ENCODE results near the gene ACTN1. TPM values are rescaled to one million over a fixed set of nuclear protein-coding genes. Genes with fewer than 3 reads are reported as not detected.

ACTN1 gene
- total RNA-seq, 1 experiment from 2014 or later = 146 TPM

DNA sequence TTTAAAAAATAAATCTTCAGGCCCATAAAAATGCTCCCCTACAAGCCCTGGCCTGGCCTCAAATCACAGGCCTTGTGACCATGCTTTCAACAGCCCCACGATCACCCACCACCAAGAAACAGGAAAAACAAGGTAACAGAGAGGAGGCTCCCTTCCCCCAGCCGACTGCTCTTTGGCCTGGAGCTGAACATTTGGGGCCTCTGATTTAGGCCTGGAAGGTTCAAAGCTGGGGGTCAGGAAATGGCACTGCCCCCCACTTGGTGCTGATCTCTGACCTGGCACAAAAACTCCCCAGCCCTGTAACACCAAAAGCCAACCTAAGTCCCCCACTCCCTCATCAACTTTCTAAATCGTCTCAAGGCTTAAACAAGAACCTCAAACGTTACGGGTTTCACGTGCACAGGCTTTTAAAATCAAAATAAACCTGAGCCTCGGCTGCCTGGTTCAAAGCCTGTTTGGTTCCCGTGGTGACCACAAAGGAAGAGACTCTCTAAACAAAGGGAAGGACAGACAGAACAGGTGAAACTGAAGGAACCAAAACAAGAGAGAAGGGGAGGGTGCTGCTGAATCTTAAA lies 9.0 kb downstream of the ACTN1 start:
- no peak for DNase-seq (ENCODE audit: low spot score)

DNA sequence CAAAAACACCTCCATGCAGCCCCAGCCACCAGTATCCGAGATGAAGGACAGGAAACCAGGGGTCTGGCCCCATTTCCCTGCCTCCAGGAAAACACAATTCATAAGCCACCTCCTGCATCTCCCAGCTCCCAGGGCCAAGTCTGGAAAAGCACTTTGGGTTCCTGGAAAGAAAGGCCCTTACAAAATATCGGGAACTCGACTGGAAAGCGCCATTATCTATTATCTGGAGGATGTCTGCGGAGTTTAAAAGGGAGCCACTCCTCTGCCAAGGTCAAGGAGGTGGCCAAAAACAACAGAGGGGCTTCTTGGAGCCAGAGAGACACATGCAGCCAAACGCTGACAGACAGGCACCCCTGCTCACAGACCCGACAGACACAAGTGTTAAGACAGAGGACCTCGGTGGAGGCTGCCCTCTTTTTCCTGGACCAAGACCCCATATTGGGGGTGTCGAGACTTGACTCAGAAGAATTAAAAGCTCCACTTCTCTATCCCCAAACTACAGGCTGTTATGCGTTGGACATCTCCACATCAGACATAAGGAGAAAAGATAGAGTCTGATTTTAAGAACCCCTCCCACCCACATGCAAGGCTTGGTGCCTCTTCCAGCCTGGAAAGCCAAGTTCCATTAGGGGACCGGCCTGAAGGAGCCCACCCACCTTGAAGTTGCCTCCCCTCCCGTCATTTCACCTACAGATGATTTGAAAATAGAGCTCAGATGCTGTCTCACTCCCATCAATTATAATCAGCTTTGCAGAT lies 9.6 kb downstream of the ACTN1 start:
- no peak for DNase-seq (ENCODE audit: low spot score)

DNA sequence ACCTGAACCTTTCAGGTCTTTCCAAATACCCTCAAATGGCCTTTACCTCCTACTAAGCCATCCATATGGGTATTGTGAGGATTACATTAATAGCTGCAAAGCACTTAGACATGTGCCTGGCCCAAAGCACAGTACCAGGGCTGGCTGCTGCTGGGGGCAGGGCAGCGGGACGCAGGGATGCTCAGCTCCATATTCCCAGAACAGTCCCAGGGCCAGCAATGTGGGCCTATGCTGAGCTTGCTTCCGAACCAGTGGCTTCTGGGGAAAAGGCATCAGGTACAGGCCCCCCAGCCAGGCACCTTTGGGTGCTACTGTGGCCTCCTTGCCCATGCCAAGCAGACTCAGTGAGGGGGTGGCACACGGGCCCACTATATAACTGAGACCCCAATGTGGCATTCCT lies 10.4 kb downstream of the ACTN1 start:
- DNase-seq (ENCODE audit: low spot score) = no peak

DNA sequence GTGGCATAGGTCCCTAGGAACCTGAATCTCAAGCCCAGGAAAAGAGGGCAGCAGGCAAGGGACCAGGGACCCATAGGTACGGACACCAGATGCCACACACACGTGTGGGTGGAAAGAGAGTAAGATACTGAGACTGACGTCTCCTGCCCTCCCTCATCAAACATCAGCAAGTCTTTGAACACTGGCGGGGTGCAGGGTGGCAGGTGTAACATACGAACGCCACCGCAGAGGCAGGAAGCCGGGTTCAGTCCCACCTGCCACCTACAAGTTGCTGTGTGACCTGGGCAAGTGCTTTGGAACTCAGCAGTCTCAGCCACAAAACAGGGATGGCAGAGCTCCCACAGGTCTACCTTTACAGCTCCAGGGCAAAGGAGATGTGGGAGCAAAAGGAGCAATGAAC lies 11.1 kb downstream of the ACTN1 start:
- no peak for DNase-seq (ENCODE audit: low spot score)

DNA sequence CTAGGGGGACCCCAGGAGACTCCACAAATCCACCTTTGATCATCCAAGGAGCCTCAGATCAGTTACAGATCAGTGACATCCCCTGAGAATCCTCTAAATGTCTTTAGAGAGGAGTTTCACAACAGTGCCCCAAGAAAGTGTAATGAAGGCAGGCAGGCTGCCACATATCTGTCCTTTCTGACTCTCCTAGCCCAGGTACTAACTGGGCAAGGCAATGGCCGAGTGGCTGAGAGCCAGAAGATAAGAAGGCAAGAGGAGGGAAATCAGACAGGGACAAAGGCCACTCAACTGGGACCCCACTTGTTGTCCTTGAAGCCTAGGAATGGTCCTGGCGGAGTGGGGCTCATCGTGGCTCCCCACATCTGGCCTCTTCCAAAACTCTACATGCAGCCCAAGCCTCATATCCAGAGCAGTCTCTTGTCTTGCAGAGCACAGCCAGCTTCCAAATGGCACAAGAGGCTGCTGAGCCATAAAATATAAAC lies 11.6 kb downstream of the ACTN1 start:
- no peak for DNase-seq (ENCODE audit: low spot score)

DNA sequence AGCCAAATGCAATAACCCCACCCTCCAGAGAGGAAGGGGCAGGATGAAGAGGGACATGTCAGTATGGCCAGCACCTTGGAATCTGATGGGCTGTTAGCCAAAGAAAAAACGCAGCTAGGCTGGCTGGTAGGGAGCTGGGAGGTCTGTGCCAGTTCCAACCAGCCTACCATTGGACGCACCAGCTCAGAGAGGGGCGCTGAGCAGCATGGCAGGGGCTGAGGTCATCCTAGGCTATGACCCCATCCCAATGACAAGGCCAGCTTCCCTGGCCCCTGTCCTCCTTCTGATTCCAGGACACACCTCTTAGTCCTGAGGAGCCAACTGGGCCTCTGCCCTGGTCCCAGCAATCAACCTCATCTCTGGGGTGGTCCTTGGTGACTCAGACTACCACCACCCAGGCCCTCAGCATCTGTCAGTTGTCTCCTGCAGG lies 12.2 kb downstream of the ACTN1 start:
- no peak for DNase-seq (ENCODE audit: low spot score)

DNA sequence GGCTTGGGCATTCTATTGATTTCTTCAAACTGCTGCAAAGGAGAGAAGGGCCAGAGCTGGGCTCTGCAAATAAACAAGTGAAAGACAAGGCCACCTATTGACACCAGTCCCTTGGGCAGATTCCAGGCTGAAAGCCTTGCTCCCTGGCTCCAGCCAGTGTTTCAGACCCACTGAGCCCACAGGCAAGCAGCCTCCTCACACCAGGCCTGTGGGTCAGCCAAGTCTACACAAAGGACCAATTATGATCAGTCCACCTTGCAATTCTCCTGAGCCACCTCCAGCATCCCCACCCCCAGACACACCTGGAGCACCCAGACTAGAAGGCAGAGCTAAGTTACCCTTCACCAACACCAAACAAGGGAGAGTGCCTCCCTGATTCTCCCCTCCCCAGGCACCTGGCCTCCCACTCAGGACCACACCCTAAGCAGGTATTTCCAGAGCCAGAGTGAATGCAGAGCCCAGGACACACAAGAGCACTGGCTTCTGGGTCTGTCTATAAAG lies 13.8 kb downstream of the ACTN1 start:
- DNase-seq (ENCODE audit: low spot score) = no peak

DNA sequence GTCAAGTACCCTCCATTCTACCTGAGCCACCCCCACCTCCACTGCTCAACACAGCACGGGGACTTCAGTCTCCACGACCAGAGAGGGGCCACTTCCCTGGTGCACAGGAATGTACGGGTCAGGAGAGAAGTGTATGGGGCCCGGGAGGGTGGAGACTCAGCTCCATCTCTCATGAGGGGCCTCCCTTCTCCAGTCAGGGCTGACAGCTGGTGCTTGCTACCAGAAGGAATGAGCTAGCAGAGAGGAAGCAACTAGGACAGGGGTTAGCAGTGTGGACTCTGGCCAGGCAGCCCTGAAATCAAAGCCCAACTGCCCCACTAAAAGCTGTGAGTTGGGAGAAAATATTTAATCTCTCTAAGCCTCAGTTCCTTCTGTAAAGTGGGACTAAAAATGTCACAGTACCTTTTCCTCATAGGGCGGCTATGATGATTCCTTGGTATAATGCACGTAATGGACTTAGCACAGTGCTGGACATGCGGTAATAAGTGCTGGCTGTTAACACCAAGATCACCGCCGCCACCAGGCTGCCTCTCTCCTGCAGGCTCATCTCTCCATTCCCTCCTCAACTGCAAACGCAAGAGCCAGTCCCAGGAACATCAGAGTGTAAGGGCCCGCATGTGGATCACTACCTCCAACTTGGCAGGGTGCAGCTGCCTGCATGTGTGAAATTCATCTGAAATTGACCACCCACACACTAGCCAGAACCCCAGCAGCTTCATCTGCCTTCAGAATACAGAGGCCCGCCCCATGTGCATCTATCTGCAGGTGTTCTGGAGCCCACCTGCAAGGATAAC lies 14.6 kb downstream of the ACTN1 start:
- no peak for DNase-seq (ENCODE audit: low spot score)

DNA sequence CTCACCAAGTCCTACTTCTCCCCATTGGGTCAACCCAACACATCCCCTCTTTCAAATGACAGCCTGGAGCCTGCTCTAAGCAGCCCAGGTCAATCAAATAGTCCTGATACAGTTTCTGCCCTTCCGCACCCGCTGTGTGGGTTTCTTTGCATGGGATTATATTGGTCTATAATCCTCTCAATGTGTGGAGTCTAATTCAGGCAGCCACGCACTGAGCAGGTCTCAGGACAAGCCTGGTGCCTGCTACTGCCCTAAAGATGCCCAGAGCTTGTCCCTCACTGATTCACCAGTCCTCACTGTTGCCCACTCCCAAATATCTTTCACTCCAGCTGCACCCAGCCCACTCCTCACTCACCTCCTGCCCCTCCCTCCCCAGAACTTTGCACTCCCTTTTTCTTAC lies 16.4 kb downstream of the ACTN1 start:
- no peak for DNase-seq (ENCODE audit: low spot score)

DNA sequence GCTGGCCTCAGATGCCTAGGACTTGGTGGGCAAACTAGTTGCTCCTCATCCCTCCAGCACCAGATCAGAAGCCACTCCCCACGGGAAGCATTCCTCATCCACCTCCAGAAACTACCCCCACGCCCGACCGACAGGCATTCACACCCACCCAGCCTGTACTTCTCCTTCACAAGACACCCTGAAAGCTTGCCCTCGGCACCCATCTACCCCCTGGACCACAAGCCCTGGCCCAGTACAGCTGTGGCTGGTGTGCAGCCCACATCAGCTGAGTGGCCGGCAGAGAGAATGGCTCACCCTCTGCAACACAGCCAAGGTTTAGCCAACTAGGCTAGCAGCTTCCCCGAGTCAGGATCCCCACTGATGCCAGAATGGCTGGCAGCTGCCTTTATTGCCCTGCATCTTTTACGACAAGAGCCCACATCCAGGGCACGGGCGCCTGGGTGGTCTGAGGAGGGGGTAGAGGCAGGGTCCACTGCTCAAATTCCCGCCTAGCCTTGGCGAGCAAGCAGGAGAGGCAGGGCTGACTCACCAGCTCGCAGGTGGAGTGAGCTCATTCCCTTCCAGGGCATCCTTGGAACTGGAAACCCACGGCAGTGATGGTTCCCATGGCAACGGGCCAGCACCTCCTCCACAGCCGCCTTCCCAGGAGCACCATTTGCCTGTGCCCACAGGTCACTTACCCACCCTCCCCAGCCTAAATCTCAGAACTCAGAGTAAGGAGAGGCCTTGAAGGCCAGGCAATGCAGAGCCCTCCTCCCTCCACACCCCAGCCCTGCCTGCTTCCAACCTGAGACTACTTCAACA lies 17.1 kb downstream of the ACTN1 start:
- DNase-seq (ENCODE audit: low spot score) = peak; percentile 78

DNA sequence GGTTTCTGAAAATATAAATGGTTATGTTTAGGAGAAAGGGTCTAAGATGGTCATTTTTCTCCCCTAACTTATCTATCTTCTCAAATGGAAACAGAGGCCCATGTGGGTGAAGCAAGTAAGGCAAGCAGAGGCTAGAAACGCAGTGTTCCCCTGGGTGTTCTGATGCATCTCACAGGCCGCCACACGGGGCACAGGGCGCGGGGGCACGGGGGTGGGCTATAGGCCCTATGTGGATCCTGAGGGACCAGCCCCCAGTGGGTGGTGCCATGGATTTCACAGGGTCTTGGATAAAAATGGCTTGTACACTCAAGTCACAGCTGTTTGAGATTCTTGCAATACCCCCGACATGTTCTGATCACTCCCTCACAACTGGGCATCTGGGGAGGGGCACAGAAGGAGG lies 17.7 kb downstream of the ACTN1 start:
- DNase-seq (ENCODE audit: low spot score) = no peak

DNA sequence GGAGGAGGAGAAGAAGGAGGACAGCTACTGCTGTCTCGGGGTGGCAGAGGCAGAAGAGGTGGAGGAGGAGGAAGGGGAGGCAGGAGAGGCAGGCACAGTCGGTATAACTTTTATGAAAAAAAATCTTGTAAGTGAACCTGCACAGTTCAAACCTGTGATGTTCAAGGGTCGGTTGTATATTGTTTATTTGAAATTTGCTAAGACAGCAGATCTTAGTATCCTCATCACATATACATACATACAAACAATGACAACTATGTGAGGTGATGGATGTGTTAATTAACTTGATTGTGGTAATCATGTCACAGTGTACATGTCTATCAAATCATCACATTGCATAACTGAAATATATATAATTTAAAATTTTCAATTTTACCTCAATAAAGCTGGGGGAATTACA lies 19.0 kb downstream of the ACTN1 start:
- no peak for DNase-seq (ENCODE audit: low spot score)

DNA sequence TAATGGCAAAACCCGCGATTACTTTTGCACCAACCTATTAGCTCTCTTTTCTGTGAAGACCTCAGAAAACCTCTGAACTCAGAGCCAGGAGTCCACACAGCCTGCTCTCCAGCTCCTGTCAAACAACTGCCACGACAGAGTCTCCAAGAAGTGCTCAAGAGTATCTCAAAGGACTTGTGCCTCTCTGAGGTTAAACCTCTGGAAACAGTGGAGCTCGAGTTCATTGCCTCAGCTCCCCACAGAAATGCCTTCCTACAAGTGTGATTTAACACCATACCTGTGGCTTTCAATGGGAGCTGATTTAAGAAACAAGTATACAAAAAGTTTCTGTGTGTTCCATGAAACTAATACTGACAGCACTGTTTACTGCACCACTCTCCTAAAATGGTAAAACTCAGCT lies 20.1 kb downstream of the ACTN1 start:
- no peak for DNase-seq (ENCODE audit: low spot score)

DNA sequence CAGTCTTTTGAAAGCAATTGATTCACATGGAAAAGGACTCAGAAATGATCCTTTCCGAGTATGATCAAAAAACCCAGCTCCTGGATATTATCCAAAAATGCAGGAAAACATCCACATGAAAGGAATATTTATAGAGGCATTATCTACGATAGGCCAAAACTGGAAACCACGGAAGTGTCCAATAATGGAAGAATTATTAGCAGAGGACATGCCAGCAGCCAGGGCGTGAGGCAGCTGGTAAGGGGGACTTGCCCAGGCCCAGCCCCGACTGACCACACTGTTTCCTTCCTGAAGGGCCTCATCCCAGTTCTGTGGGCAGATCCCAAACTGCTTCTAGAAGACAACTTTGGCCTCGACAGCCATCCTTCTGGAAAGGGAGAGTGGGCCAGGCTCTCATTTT lies 20.5 kb downstream of the ACTN1 start:
- DNase-seq (ENCODE audit: low spot score) = no peak

DNA sequence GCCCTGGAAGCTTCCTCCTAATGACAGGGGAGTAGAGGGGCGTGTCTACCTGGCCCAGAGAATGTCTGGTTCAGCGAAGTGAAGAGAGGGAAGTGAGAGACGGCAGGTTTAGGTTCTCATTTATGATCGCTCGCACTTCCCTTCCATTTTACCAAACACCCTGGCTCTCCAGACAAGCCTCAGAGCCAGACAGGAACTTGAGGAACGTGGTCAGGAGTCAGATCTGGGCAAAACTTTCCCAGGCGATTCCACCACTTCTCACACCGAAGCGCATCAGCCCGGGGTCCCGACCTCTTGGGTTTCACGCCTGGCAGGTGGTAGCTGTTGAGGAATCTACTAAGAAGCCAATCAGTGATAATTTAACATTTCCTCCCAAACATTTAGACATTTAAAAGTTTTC lies 21.3 kb downstream of the ACTN1 start:
- DNase-seq (ENCODE audit: low spot score) = no peak

DNA sequence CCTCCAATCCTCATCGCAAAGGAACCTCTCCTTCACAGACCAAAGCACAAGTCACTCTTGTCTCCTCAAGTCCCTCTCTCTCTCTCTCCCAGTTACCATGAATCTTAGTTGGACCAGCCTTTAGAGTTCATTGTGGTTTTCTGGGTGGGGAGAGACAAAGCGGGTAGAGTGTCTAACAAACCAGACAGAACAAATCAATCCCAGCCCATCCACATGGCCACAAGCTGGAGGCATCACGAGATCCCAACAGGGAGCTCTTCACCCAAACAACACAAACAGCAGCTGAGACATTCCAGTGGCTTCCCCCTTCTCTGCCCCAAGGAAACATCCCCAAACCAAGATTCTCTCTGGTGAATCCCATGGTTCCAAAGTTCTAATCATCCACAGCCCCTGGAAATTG lies 22.4 kb downstream of the ACTN1 start:
- no peak for DNase-seq (ENCODE audit: low spot score)

DNA sequence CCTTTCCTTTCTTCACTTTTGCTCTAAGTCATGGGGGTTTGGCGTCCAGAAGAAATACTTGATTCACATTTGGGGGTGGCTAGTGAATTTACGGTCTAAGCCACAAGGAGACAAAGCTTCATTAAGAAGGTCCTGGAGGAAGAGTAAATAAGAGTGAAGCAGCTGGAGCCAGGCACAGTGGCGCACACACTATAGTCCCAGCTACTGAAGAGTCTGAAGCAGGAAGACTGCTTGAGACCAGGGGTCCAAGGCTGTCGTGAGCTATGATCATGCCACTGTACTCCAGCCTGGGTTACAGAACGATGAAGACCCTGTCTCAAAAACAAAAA lies 23.3 kb downstream of the ACTN1 start:
- DNase-seq (ENCODE audit: low spot score) = no peak

DNA sequence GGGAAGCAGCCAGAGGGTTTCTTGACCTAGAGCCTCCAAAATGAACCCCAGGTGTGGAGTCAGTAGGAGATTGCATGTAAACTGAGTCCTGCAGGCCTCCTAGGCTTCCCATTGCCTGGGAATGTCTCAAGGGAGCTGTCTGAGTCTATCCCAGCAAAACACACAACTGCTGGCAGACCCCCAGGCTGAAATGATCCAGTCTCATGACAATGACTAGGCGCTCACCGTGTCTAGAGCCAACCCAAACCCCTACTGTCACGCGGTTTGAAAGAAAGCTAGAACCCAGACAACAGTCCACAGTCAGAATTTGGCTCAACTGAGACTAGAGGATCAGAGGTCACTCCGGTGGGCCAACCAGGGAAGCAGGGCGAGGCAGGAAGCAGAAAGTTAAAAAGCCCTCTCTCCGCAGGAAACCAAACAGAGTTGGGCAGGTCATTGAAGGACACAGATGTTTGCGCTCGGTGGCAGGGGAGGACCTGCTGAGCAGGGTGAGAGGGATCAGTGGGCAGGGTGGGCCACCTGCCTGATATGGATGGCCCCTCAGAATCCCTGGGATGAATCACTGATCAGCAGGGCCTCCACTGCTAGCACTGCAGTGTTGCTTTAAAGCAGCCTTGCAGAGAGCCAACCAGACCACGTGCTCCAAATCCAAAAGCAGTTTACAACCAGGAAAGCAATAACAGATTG lies 23.8 kb downstream of the ACTN1 start:
- DNase-seq (ENCODE audit: low spot score) = no peak

DNA sequence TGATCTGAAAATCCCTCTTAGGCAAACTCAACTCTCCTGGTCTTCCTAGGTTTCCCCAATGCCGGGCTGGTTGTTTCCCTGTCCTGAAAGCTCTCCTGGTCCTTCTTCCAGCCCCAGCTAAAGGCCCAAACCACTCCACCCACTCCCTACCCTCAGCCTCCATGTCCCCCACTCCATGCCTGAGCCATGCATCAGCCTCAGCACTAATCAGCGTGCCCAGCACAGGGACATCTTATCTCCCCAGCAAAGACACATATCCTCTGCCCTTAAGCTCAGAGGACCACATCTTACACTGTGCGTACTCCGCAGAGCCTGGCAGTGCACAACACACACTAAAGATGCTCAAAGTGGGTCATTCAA lies 25.9 kb downstream of the ACTN1 start:
- DNase-seq (ENCODE audit: low spot score) = no peak

DNA sequence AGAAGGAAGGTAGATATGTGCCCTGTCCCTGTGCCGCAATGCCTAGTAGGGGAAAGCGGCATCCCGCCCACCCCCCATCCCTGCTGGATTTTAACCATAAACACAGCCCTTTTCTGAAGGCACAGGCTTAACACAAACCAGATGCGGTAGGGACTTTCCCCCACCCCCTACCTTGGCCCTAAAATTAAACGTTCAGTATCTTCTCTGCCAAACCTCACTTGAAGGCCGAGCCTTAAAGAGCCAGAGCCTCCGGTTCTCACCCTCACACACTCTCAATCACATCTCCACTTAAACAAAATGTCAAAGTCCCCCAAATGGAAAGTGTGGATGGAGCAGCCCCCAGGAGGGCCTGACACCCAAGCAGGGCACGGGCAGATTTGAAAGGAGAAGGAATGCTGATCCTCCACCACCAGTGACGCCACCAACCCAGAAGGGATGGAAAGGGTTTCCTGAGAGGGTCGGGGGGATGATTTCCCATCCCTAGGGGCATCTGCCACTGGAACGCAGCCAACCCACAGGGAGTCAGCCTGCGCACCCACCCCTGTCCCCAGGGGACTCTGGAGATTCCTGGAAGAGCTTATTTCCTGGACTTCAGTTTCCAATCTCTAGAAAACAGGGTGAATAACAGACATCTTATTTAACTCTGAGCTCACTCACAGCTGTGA lies 26.4 kb downstream of the ACTN1 start:
- DNase-seq (ENCODE audit: low spot score) = no peak
